HUES6 (cell line): Measurements from ENCODE around the gene PRR19.
"Not testable (repeated sequence)": the region's sequence is repeated elsewhere in the genome, so short reads cannot be mapped to it uniquely, and the experiment has no call there.

Experiments used
- H3K27ac ChIP-seq: 2 replicates; pipeline ENCODE4 v1.7.0; 2013; ENCODE audit warnings: low read depth, mild to moderate bottlenecking, low read length, inconsistent platforms
- H3K27me3 ChIP-seq: 2 replicates; pipeline ENCODE4 v1.6.1; 2013; ENCODE audit warnings: low read length; ENCODE audit not compliant: control insufficient read depth, insufficient read depth
- H3K36me3 ChIP-seq: 2 replicates; pipeline ENCODE4 v1.6.1; 2013; ENCODE audit warnings: low read length; ENCODE audit not compliant: control insufficient read depth, insufficient read depth
- H3K4me1 ChIP-seq: 2 replicates; pipeline ENCODE4 v1.6.1; 2013; ENCODE audit warnings: low read length; ENCODE audit not compliant: control insufficient read depth, insufficient read depth
- H3K4me3 ChIP-seq: 2 replicates; pipeline ENCODE4 v1.5.1; 2013; ENCODE audit warnings: low read depth, low read length
- H3K9ac ChIP-seq: one replicate; pipeline ENCODE4 v1.6.1; 2013; ENCODE audit warnings: mild to moderate bottlenecking, low read length
- H3K9me3 ChIP-seq: 2 replicates; pipeline ENCODE4 v1.6.1; 2013; ENCODE audit warnings: low read depth, low read length; ENCODE audit not compliant: control insufficient read depth, insufficient read depth

PRR19 gene

DNA sequence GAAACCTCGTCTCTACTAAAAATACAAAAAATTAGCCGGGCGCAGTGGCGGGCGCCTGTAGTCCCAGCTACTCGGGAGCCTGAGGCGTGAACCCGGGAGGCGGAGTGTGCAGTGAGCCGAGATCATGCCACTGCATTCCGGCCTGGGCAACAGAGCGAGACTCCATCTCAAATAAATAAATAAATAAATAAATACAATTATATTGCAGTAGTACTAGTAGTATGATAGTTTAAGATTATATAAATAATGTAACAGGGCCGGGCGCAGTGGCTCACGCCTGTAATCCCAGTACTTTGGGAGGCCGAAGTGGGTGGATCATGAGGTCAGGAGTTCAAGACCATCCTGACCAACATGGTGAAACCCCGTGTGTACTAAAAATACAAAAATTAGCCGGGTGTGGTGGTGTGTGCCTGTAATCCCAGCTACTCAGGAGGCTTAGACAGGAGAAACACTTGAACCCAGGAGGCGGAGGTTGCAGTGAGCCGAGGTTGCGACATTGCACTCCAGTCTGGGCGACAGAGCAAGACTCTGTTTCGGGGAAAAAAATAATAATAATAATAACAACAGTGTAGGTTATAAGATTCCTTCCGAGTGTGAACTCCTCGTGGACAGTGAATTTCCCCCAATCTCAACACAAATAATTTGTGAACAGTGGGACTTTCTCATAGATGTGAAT is 34.9 kb upstream of the PRR19 start:
- not testable (repeated sequence) for H3K9me3 ChIP-seq, H3K27ac ChIP-seq, H3K36me3 ChIP-seq, H3K27me3 ChIP-seq
- Histone ChIP-seq H3K9ac (peak overlapping the region; percentile 64), H3K4me3 (peak overlapping the region; percentile 79), H3K4me1 (peaks cover 23% of the 10 kb centered on the region)

DNA sequence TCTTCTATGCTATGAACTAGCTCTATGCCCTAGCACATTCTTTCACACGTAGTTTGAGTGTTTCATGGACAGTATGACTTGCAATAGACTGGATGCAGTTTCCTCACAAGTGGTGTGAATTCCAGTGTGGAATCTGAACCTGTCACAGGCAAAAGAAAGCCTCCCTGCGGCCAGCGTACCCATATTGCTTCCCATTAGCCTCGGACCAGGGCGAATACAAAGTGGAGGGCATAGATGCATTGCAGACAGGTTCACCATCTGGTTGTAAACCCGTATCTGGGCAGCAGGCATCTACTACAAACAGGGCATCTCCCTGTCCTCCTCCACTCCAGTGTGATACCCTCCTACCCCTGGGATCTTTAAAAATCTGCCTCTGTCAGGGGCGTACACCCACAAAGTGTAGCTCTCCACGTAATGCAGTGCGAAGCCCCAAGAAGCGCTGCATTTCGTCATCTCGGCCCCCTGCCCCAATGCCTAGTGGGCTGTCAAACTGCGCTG is 34.2 kb upstream of the PRR19 start:
- H3K4me3 ChIP-seq = peak overlapping the region; percentile 79
- H3K9ac ChIP-seq = peak overlapping the region; percentile 64
- no peaks in the 10 kb centered on the region for H3K27me3 ChIP-seq
- 0 out of 2 replicates have a peak overlapping the region, but pooled peaks have one; percentile 99 for H3K27ac ChIP-seq
- peaks cover 23% of the 10 kb centered on the region for H3K4me1 ChIP-seq
- peaks cover 5% of the 10 kb centered on the region for H3K36me3 ChIP-seq
- no peaks in the 10 kb centered on the region for H3K9me3 ChIP-seq

DNA sequence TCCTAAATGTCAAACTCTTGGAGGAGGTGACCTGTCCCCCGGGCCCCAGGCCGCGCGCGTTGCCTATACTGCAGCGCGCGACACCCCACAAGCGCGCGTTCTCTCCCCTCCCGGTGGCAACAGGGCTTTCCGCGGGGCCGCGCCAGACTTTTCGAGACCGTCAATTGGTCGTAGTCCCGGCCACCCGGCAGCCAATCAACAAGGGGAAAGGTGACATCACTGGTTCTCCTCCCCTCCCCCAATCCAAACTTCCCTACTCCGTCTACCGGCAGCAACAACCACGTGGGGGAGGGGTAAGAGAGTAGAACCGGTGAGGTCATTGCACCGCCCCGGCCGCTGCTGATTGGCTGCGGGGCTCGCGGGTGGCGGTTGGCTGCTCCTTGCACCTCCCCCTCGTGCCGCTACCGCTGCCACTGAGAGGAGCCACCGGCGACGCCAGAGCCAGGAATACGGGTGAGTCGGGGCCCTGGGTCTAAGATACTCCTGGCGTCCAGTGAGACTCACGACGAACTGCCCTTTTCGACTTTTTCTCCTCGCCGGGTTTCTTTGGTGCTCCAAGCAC is 33.7 kb upstream of the PRR19 start:
- no peaks in the 10 kb centered on the region for H3K9me3 ChIP-seq
- peak overlapping the region; percentile 99 for H3K27ac ChIP-seq
- H3K27me3 ChIP-seq = no peaks in the 10 kb centered on the region
- H3K36me3 ChIP-seq = peaks cover 8% of the 10 kb centered on the region
- H3K4me3 ChIP-seq = peak overlapping the region; percentile 79
- peak overlapping the region; percentile 94 for H3K9ac ChIP-seq
- H3K4me1 ChIP-seq = peaks cover 23% of the 10 kb centered on the region

DNA sequence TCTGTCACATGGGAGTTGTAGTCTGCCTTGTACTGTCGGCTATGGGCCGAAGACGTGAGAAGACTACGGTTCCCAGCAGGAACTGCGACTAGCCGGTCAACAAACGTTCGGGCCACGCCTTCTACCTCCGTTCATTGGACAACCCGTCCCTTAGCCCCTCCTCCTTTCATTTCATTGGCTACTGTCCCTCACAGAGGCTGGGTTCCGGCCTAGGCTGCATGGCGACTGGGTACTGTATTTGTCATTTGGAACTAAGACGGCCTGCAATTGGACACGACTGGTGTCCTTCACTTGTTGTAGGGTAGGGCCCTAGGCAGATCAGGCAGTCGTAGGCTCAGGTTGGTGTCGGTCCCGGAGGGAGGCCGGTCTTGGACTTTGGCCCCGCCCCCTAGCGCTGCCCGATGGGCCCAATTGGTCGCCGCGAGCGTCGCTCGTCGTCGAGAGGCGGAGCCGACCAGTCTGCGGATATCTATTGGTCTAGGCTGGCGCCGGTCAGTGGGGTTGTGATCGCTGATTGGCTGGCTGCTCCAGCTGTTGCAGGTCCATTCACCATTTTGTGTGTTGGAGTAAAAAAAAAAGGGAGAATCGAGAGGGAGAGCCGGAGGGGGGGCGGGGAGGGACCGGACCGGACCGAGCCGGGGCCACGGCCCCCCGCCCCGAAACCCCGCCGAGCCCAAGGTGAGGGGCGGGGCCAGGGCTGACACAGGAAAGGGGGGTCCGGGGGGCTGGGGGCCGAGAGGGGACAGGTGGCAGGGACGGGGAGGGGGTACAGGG is 33.0 kb upstream of the PRR19 start, which contains the start of gene CIC:
Gene CIC (plus strand): TSS at position 549 of the 774 bp plus-strand sequence. CDS start 2,532 bp downstream, outside the sequence.
- Histone ChIP-seq H3K36me3 (peaks cover 14% of the 10 kb centered on the region), H3K27ac (peak within 1 kb of the TSS; percentile 99), H3K9me3 (no peaks in the 10 kb centered on the region)

DNA sequence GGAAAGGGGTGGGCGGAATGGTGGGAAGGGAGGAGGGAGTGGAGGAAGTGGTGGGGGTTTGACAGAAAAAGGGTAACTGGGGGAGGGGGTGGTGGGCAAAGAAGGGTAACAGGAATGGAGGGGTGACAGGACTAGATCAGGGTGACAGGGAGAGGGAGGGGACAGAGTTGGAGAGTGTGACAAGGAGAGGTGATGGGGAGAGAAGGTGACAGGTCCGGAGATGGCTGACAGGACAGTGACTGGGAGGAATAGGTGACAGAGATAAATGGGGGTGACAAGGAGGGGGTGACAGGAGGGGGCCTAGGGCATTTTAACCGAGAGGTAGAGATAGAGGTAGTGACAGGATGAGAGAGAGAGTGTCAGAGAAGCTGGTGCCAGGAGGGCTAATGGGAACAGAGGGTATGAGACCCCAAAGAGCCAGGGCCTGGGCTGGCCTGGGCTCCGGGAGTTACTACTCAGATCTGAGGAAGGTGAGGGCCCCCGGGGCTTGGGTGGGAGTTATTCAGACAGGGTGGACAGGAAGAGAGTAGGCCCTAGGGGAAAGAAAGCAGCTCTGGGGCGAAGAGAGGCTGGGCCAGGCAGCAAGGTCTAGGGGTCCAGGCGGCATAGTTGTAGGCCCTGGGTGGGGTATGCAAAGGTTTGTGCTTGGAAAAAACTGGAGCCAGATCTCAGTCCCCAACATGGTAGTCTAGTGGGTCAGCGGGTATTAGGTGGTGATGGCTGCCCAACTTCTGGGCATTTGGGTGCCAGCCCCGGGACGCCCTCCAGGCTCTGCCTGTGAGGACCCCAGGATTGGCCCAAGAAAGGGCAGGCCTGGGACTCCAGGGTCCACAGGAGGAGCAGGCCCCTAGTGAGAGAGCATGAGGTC is 32.2 kb upstream of the PRR19 start:
- Histone ChIP-seq H3K9ac (peak overlapping the region; percentile 21), H3K27ac (no peak overlapping the region), H3K36me3 (peaks cover 22% of the 10 kb centered on the region), H3K4me3 (peak overlapping the region; percentile 79), H3K9me3 (no peaks in the 10 kb centered on the region), H3K4me1 (peaks cover 23% of the 10 kb centered on the region), H3K27me3 (no peaks in the 10 kb centered on the region)

More for the DNA sequence above, 33.0 kb upstream of the PRR19 start, which contains the start of gene CIC:
- peaks cover 23% of the 10 kb centered on the region for H3K4me1 ChIP-seq
- H3K27me3 ChIP-seq = no peaks in the 10 kb centered on the region
- peak within 1 kb of the TSS; percentile 94 for H3K9ac ChIP-seq
- H3K4me3 ChIP-seq = peak within 1 kb of the TSS; percentile 79

DNA sequence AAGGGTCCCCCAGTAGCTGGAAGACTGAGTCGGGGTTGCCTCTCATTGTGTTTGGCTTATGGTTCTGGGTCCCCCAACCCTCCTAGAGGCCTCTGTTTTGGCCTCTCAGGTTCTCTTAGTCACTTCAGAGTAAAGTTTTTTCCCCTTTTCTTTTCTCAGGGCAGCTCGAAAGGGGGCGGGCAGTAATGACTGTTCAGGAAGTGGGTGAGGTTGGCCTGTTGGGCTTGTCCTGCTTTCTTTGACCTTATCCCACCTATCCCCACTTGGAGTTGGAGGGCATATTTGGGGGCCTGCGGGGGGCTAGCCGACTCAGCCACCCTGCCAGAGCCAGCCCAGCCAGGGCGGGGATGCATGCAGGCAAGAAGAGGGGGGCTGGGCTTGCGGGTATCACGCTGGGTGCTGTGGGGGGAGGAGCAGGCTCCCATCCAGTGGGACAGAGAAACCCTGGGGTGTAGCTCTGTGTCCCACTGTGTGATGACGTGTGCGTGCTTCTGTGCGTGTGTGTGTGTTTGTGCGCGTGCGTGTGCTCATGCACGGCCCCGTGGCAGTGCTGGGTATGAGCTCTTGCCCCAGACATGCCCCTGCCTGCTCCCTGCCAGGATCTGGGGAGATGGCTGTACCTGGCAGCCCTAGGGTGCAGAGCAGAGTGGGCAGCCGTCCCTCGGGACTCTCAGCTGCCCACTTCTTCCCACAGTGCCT is 31.4 kb upstream of the PRR19 start:
- Histone ChIP-seq H3K4me3 (peak overlapping the region; percentile 79; the same call in 1 of the 2 replicates), H3K36me3 (peaks cover 22% of the 10 kb centered on the region), H3K9me3 (no peaks in the 10 kb centered on the region), H3K27ac (no peak overlapping the region; the same call in 1 of the 2 replicates), H3K4me1 (peaks cover 23% of the 10 kb centered on the region), H3K27me3 (no peaks in the 10 kb centered on the region), H3K9ac (no peak overlapping the region)

DNA sequence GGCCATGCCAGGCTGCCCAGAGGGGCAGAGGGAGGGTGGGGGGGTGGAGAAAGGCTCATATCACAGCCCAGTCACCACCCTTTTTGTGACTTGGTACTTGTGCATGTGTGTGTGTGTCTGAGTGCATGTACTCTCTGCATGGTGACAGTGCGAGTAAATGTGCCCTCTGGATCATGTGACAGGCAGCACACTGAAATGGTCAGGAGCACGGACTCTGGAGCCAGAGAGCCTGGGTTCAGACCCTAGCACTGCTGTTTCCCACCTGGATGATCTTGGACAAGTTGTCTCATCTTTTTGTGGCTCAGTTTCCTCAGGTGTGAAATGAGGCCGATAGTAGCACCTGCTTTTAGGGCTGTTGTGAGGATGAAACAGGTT is 30.9 kb upstream of the PRR19 start:
- Histone ChIP-seq H3K27me3 (no peaks in the 10 kb centered on the region), H3K9me3 (no peaks in the 10 kb centered on the region), H3K4me3 (no peak overlapping the region), H3K4me1 (peaks cover 23% of the 10 kb centered on the region), H3K9ac (no peak overlapping the region), H3K36me3 (peaks cover 22% of the 10 kb centered on the region), H3K27ac (no peak overlapping the region)

DNA sequence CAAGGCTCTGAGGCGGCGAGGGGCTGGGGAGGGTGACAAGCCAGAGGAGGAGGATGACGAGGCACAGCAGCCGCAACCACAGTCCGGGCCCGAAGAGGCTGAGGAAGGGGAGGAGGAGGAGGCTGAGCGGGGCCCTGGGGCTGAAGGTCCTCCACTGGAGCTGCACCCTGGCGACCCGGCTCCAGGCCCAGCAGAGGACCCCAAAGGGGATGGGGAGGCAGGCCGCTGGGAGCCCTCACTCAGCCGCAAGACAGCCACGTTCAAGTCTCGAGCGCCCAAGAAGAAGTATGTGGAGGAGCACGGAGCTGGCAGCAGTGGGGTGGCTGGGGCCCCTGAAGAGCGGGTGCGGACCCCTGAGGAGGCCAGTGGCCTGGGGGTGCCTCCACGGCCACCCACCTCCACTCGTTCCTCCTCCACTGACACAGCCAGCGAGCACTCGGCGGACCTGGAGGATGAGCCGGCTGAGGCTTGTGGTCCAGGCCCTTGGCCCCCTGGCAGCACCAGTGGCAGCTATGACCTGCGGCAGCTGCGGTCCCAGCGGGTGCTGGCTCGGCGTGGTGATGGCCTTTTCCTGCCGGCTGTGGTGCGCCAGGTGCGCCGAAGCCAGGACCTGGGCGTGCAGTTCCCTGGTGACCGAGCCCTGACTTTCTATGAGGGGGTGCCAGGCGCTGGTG is 29.9 kb upstream of the PRR19 start:
- H3K9ac ChIP-seq = no peak overlapping the region
- H3K27ac ChIP-seq = no peak overlapping the region
- peaks cover 23% of the 10 kb centered on the region for H3K4me1 ChIP-seq
- H3K9me3 ChIP-seq = no peaks in the 10 kb centered on the region
- no peaks in the 10 kb centered on the region for H3K27me3 ChIP-seq
- peaks cover 22% of the 10 kb centered on the region for H3K36me3 ChIP-seq
- no peak overlapping the region for H3K4me3 ChIP-seq

DNA sequence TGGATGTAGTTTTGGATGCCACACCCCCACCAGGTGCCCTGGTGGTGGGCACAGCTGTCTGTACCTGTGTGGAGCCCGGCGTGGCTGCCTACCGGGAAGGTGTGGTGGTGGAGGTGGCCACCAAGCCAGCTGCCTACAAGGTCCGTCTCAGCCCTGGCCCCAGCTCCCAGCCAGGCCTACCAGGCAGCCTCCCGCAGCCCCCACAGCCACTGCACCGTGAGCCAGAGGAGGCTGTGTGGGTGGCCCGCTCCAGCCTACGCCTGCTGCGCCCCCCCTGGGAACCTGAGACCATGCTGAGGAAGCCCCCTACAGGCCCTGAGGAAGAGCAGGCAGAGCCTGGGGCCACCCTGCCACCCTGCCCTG is 29.4 kb upstream of the PRR19 start:
- peaks cover 22% of the 10 kb centered on the region for H3K36me3 ChIP-seq
- no peak overlapping the region for H3K4me3 ChIP-seq
- H3K27me3 ChIP-seq = no peaks in the 10 kb centered on the region
- H3K9ac ChIP-seq = no peak overlapping the region
- peaks cover 22% of the 10 kb centered on the region for H3K4me1 ChIP-seq
- no peak overlapping the region for H3K27ac ChIP-seq
- H3K9me3 ChIP-seq = no peaks in the 10 kb centered on the region
